GM19463 (cell line): ENCODE results near the gene HBQ1.
"Not testable (repeated sequence)": the region's sequence is repeated elsewhere in the genome, so short reads cannot be mapped to it uniquely, and the experiment has no call there.

Experiments used
- ATAC-seq: cut with Tn5 transposase; IDR thresholded peaks from one replicate; pipeline ENCODE4 v1.9.1; 2021; ENCODE audit warnings: mild to moderate bottlenecking, moderate library complexity; ENCODE audit not compliant: unreplicated experiment

The HBQ1 gene

GRCh38 chr16:180101-180675 is at the start of gene HBQ1:
TSS of gene HBQ1 (plus strand) at chr16:180459. CDS start at chr16:180487, 28 bp downstream.
- no peak for ATAC-seq

- no peak for ATAC-seq
These were observed 49.6 kb upstream of the HBQ1 start for GRCh38 chr16:130533-131173.

- ATAC-seq, result no peak
These were observed 48.1 kb upstream of the HBQ1 start for GRCh38 chr16:132120-132519.

- no peak for ATAC-seq
These were observed 46.5 kb upstream of the HBQ1 start for GRCh38 chr16:133716-134115.

GRCh38 chr16:138049-138417 is 42.2 kb upstream of the HBQ1 start:
- ATAC-seq, result no peak

GRCh38 chr16:140175-140857 is 39.9 kb upstream of the HBQ1 start:
- no peak for ATAC-seq

- no peak for ATAC-seq
These were observed 37.8 kb upstream of the HBQ1 start for GRCh38 chr16:142405-142967.

GRCh38 chr16:143047-143446 is 37.2 kb upstream of the HBQ1 start:
- ATAC-seq, result no peak

GRCh38 chr16:143456-143855 is 36.8 kb upstream of the HBQ1 start:
- no peak for ATAC-seq

- ATAC-seq, result no peak
These were observed 35.4 kb upstream of the HBQ1 start for GRCh38 chr16:144797-145252.

- ATAC-seq, result no peak
These were observed 33.6 kb upstream of the HBQ1 start for GRCh38 chr16:146646-147045.

- no peak for ATAC-seq
These were observed 31.1 kb upstream of the HBQ1 start for GRCh38 chr16:149024-149660.

GRCh38 chr16:152141-153128 is 27.8 kb upstream of the HBQ1 start, which contains the start of gene HBZ:
TSS of gene HBZ (plus strand) at chr16:152644. CDS start at chr16:152910, 266 bp downstream.
- no peak for ATAC-seq

- ATAC-seq, result not testable (repeated sequence)
These were observed 27.1 kb upstream of the HBQ1 start for GRCh38 chr16:153129-153521.

- ATAC-seq, result not testable (repeated sequence)
These were observed 26.6 kb upstream of the HBQ1 start for GRCh38 chr16:153550-154216.

- no peak for ATAC-seq
These were observed 25.8 kb upstream of the HBQ1 start for GRCh38 chr16:154217-155030.

GRCh38 chr16:155031-155398 is 25.2 kb upstream of the HBQ1 start:
- ATAC-seq, result no peak

GRCh38 chr16:159136-159849 is 21.0 kb upstream of the HBQ1 start:
- ATAC-seq, result no peak
